ENCODE data around the gene DHX34. TPM values are rescaled to one million over a fixed set of nuclear protein-coding genes. Genes with fewer than 3 reads are reported as not detected.

DHX34 gene
- total and polyA plus RNA-seq, 2 experiments from 2014 or later, result 16.1 to 33.7 TPM

GRCh38 chr19:47416643-47416985 lies 67.5 kb downstream of the DHX34 start:
- TF ChIP-seq, protein P1, sequence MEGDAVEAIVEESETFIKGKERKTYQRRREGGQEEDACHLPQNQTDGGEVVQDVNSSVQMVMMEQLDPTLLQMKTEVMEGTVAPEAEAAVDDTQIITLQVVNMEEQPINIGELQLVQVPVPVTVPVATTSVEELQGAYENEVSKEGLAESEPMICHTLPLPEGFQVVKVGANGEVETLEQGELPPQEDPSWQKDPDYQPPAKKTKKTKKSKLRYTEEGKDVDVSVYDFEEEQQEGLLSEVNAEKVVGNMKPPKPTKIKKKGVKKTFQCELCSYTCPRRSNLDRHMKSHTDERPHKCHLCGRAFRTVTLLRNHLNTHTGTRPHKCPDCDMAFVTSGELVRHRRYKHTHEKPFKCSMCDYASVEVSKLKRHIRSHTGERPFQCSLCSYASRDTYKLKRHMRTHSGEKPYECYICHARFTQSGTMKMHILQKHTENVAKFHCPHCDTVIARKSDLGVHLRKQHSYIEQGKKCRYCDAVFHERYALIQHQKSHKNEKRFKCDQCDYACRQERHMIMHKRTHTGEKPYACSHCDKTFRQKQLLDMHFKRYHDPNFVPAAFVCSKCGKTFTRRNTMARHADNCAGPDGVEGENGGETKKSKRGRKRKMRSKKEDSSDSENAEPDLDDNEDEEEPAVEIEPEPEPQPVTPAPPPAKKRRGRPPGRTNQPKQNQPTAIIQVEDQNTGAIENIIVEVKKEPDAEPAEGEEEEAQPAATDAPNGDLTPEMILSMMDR (IDR thresholded peaks at IDR 0.05; ENCODE audit: low read depth, low read length), result no peak
- H3K27me3 ChIP-seq, result peaks cover 8% of the 10 kb centered on the region

GRCh38 chr19:47417107-47417745 lies 68.1 kb downstream of the DHX34 start:
- DNase-seq (ENCODE audit: low read depth in 1 of 2, low spot score in 1 of 2), result no peak
- peaks cover 15% of the 10 kb centered on the region for H3K27me3 ChIP-seq
- H3K36me3 ChIP-seq, result peaks cover 6% of the 10 kb centered on the region
- H3K4me1 ChIP-seq (ENCODE audit: low read depth), result peaks cover 25% of the 10 kb centered on the region
- no peaks in the 10 kb centered on the region for H3K9me3 ChIP-seq (ENCODE audit: low read depth)
- TF ChIP-seq, protein P1 (IDR thresholded peaks at IDR 0.05; ENCODE audit: low read depth, low read length), result no peak
- no peak overlapping the region for H3K4me3 ChIP-seq
- no peak overlapping the region for H3K27ac ChIP-seq

More at GRCh38 chr19:47416643-47416985, 67.5 kb downstream of the DHX34 start:
- peaks cover 6% of the 10 kb centered on the region for H3K36me3 ChIP-seq
- no peaks in the 10 kb centered on the region for H3K9me3 ChIP-seq (ENCODE audit: low read depth)
- no peak overlapping the region for H3K4me3 ChIP-seq
- no peak overlapping the region for H3K27ac ChIP-seq
- peaks cover 23% of the 10 kb centered on the region for H3K4me1 ChIP-seq (ENCODE audit: low read depth)
- DNase-seq (ENCODE audit: low read depth in 1 of 2, low spot score in 1 of 2), result no peak

DNA sequence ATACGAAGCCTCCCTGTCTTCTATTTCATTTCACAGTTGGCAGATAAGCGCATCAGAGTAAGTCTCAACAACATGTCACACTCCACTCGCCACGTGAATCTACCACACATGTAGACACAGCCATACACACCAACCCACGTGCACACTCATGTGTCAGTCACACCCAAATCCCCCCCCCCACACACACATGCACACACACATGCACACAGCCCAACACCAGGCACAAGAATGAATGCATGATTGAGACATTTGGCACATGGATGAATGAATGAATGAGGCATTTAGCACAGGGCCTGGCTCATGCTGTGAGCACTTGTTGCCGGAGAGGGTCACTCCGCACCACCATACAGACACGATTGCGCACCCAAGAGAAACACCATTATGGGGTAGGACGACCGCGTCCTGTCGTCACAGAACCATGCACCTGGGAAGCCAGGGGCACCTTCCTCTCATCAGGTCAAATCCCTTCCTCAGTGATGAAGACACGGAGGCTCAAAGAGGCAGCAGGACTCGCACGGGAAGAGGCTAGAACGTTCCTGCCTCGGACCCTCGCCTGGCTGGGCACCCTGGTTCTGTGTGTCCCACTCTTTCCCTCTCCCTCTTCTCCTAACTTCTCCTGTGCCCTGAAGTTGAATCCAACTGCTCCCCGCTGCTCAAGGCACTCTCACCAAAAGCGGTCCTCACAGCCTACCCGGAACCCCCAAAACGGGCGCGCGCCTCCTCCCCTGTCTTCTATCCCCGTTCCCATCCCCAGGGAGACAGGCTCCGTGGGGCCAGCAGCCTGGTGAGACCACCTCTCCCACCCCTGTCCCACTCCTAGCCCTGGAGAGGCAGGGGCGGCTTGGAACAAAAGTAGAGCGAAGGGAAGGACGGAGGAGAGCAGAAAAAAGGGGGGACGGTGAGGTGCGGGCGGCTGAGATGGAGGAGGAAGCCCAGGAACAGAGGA lies 68.9 kb downstream of the DHX34 start:
- TF ChIP-seq, protein P1 (IDR thresholded peaks at IDR 0.05; ENCODE audit: low read depth, low read length), result no peak
- H3K4me3 ChIP-seq, result peak overlapping the region; percentile 67
- H3K9me3 ChIP-seq (ENCODE audit: low read depth), result no peaks in the 10 kb centered on the region
- no peak overlapping the region for H3K27ac ChIP-seq
- no peak for DNase-seq (ENCODE audit: low read depth in 1 of 2, low spot score in 1 of 2)
- H3K27me3 ChIP-seq, result peaks cover 21% of the 10 kb centered on the region
- peaks cover 25% of the 10 kb centered on the region for H3K4me1 ChIP-seq (ENCODE audit: low read depth)
- peaks cover 6% of the 10 kb centered on the region for H3K36me3 ChIP-seq

- Histone ChIP-seq H3K9me3 (ENCODE audit: low read depth) (no peaks in the 10 kb centered on the region), H3K27ac (no peak overlapping the region), H3K27me3 (peaks cover 23% of the 10 kb centered on the region), H3K4me3 (peak overlapping the region; percentile 67), H3K4me1 (ENCODE audit: low read depth) (peaks cover 25% of the 10 kb centered on the region), H3K36me3 (peaks cover 6% of the 10 kb centered on the region)
- TF ChIP-seq, protein P1 (IDR thresholded peaks at IDR 0.05; ENCODE audit: low read depth, low read length), result no peak
- DNase-seq (ENCODE audit: low read depth in 1 of 2, low spot score in 1 of 2), result no peak
Measured at GRCh38 chr19:47418692-47419029, 69.5 kb downstream of the DHX34 start.

DNA sequence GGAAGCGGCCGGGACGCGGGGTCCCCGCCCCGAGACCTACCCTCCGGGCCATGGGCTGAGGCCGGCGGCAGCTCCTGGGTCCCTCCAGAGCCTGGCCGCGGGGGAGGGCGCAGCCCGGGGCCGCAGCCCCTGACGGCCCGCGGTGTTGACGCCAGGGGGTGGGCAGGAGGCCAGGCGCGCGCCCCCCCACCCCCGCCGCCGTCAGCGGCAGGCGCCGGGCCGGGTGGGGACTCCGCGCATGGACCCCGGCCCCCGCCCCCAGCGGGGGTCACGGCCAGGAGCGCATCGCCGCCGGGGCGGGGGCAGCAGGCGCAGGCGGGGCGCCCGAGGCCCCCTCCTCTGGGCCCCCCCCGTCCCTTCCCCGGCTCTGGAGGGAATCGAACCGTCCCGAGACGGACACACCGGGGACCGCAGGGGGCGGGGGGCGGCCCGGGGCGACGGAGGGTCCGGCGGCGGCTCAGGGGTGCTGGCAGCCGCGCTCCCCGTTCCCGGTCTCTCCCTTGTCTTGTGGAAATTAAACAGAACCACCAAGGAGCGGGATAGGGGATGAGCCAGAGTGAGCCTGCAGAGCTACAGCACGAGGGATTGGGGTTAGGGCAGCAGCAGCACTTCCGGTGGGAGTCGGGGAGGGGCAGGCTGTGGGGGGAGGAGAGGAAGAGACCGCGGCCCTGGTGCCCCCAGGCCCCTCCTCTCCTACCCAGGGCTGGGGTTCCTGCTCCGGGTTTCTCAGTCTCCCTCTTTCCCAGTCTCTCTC lies 70.1 kb downstream of the DHX34 start, which contains the start of gene MEIS3:
TSS of gene MEIS3 (minus strand) at position 498 of the 754 bp plus-strand sequence. CDS start at position 52, 446 bp downstream.
- Histone ChIP-seq H3K36me3 (peaks cover 2% of the 10 kb centered on the region), H3K27me3 (peaks cover 23% of the 10 kb centered on the region), H3K9me3 (ENCODE audit: low read depth) (no peaks in the 10 kb centered on the region), H3K27ac (no peak within 1 kb of the TSS), H3K4me1 (ENCODE audit: low read depth) (peaks cover 25% of the 10 kb centered on the region), H3K4me3 (peak within 1 kb of the TSS; percentile 67)
- DNase-seq (ENCODE audit: low read depth in 1 of 2, low spot score in 1 of 2), result peak in 1 of 2 donors; percentile 53
- TF ChIP-seq, protein P1 (IDR thresholded peaks at IDR 0.05; ENCODE audit: low read depth, low read length), result no peak

All from cardiac muscle cell (in vitro differentiated cells and primary cell).